Colonic mucosa (tissue), 4 donors: Measurements from ENCODE around the gene PDZRN3. TPM values are rescaled to one million over a fixed set of nuclear protein-coding genes. Genes with fewer than 3 reads are reported as not detected.
A peak's percentile ranks its signal among the peaks of the same experiment; 100 is the strongest.

Experiments
- DNase-seq: peaks from one replicate; pipeline ENCODE4 v3.0.0-alpha.2; 2020
- H3K27ac ChIP-seq: fragments of 200-600 bp; one replicate; pipeline ENCODE4 v1.8.0; 2021
- H3K27me3 ChIP-seq: fragments of 200-600 bp; one replicate; pipeline ENCODE4 v1.8.0; 2021
- H3K36me3 ChIP-seq: fragments of 200-600 bp; one replicate; pipeline ENCODE4 v1.8.0; 2021
- H3K4me1 ChIP-seq: fragments of 200-600 bp; one replicate; pipeline ENCODE4 v1.8.0; 2021; ENCODE audit warnings: mild to moderate bottlenecking
- H3K4me3 ChIP-seq: fragments of 200-600 bp; one replicate; pipeline ENCODE4 v1.8.0; 2021
- H3K9ac ChIP-seq, 2 donors: one replicate each; pipeline ENCODE4 v1.7.0; 2013; ENCODE audit warnings: control low read depth in 2 of 2, low read depth in 2 of 2, low read length in 2 of 2
- H3K9me3 ChIP-seq: fragments of 200-600 bp; one replicate; pipeline ENCODE4 v1.8.0; 2021
- CTCF ChIP-seq: fragments of 200-600 bp; IDR thresholded peaks from one replicate; pipeline ENCODE4 v1.8.0; 2022; ENCODE audit warnings: antibody characterized with exemption, mild to moderate bottlenecking
- intact Hi-C: fragments of 100-400 bp; cut with DNase I; formaldehyde crosslinking; loops from one replicate; pipeline ENCODE4 v1.14.1; 2022
- total RNA-seq, 2 donors: library from RNA; stranded (reverse); fragmentation: NEBNext Ultra II Directional in 1 of 2; extraction: Animal tissue kit (Norgen Biotek cat#: 25700) in 1 of 2; gene quantifications; one replicate each; pipeline ENCODE4 v1.2.1, GENCODE V29; 2021
- donor health status: healthy.
- donor health status: DM: no; HTN: no; CAD: no.
- donor health status: DM: no; HTN: no; CAD: no.

The PDZRN3 gene
- total RNA-seq, 2 donors from 2014 or later, result 13.6 to 19.1 TPM

GRCh38 chr3:73405000-73405399 lies 219.7 kb downstream of the PDZRN3 start:
- Histone ChIP-seq H3K36me3 (no peaks in the 10 kb centered on the region), H3K9me3 (no peaks in the 10 kb centered on the region), H3K27ac (no peak overlapping the region), H3K9ac (no peak overlapping the region), H3K27me3 (no peaks in the 10 kb centered on the region), H3K4me3 (no peak overlapping the region), H3K4me1 (no peaks in the 10 kb centered on the region)
- no peak for TF ChIP-seq CTCF
- no peak for DNase-seq
- intact Hi-C loops, result no loop called here

GRCh38 chr3:73404435-73404834 lies 220.3 kb downstream of the PDZRN3 start:
- intact Hi-C loops, result no loop called here
- Histone ChIP-seq H3K9me3 (no peaks in the 10 kb centered on the region), H3K9ac (no peak overlapping the region), H3K4me1 (no peaks in the 10 kb centered on the region), H3K36me3 (no peaks in the 10 kb centered on the region), H3K27me3 (no peaks in the 10 kb centered on the region), H3K27ac (no peak overlapping the region), H3K4me3 (no peak overlapping the region)
- TF ChIP-seq CTCF, result no peak
- no peak for DNase-seq

- H3K9me3 ChIP-seq, result no peaks in the 10 kb centered on the region
- no peak for DNase-seq
- H3K27ac ChIP-seq, result no peak overlapping the region
- no peak for TF ChIP-seq CTCF
- no peaks in the 10 kb centered on the region for H3K36me3 ChIP-seq
- H3K4me3 ChIP-seq, result no peak overlapping the region
- H3K4me1 ChIP-seq, result no peaks in the 10 kb centered on the region
- H3K27me3 ChIP-seq, result no peaks in the 10 kb centered on the region
- no peak overlapping the region for H3K9ac ChIP-seq
- intact Hi-C loops, result no loop called here
These were observed 221.3 kb downstream of the PDZRN3 start for GRCh38 chr3:73403444-73403843.

GRCh38 chr3:73401616-73402279 lies 223.0 kb downstream of the PDZRN3 start:
- Histone ChIP-seq H3K9me3 (no peaks in the 10 kb centered on the region), H3K9ac (no peak overlapping the region), H3K36me3 (no peaks in the 10 kb centered on the region), H3K4me3 (no peak overlapping the region), H3K4me1 (no peaks in the 10 kb centered on the region), H3K27ac (no peak overlapping the region), H3K27me3 (no peaks in the 10 kb centered on the region)
- no peak for TF ChIP-seq CTCF
- intact Hi-C loops, result no loop called here
- DNase-seq, result peak; percentile 60

GRCh38 chr3:73401059-73401458 lies 223.7 kb downstream of the PDZRN3 start:
- Histone ChIP-seq H3K4me1 (no peaks in the 10 kb centered on the region), H3K4me3 (no peak overlapping the region), H3K27me3 (no peaks in the 10 kb centered on the region), H3K9me3 (no peaks in the 10 kb centered on the region), H3K36me3 (no peaks in the 10 kb centered on the region), H3K27ac (no peak overlapping the region), H3K9ac (no peak overlapping the region)
- intact Hi-C loops, result no loop called here
- no peak for TF ChIP-seq CTCF
- no peak for DNase-seq
